HL-60 (cell line): Measurements from ENCODE around the gene ASB14.

Source experiments
- POLR2AphosphoS5 ChIP-seq: IDR thresholded peaks from 2 replicates; pipeline ENCODE4 v1.6.1; 2012; ENCODE audit warnings: low read depth
- TF ChIP-seq, protein P1 (sequence below): IDR thresholded peaks from one replicate; pipeline ENCODE4 v1.5.1; 2011; ENCODE audit warnings: low read length, control low read depth, inconsistent platforms; ENCODE audit not compliant: insufficient read depth

- TF ChIP-seq, protein P1, sequence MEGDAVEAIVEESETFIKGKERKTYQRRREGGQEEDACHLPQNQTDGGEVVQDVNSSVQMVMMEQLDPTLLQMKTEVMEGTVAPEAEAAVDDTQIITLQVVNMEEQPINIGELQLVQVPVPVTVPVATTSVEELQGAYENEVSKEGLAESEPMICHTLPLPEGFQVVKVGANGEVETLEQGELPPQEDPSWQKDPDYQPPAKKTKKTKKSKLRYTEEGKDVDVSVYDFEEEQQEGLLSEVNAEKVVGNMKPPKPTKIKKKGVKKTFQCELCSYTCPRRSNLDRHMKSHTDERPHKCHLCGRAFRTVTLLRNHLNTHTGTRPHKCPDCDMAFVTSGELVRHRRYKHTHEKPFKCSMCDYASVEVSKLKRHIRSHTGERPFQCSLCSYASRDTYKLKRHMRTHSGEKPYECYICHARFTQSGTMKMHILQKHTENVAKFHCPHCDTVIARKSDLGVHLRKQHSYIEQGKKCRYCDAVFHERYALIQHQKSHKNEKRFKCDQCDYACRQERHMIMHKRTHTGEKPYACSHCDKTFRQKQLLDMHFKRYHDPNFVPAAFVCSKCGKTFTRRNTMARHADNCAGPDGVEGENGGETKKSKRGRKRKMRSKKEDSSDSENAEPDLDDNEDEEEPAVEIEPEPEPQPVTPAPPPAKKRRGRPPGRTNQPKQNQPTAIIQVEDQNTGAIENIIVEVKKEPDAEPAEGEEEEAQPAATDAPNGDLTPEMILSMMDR = no peak
- no peak for TF ChIP-seq POLR2AphosphoS5
These were observed 17.6 kb downstream of the ASB14 start for GRCh38 chr3:57274845-57275244.
